Cardiac fibroblast (primary cell): ENCODE results near the gene ANXA3.
"Not testable (repeated sequence)": the region's sequence is repeated elsewhere in the genome, so short reads cannot be mapped to it uniquely, and the experiment has no call there.

ENCODE experiments used
- DNase-seq, 2 donors: peaks; one replicate each; pipeline versions ENCODE4 v3.0.0 to v3.0.0-alpha.2; 2010; ENCODE audit warnings: low read depth in 2 of 2
- H3K4me3 ChIP-seq, 2 donors: replicated peaks in 1 of 2; 1 replicate in 1 of 2; 2 replicates in 1 of 2; pipeline ENCODE4 v1.5.1; 2011; ENCODE audit warnings: low read depth in 2 of 2, low read length in 2 of 2, mild to moderate bottlenecking in 2 of 2, moderate library complexity in 1 of 2
- TF ChIP-seq, protein P1 (sequence below): IDR thresholded peaks from one replicate; pipeline ENCODE4 v1.5.1; 2011; ENCODE audit warnings: low read depth, mild to moderate bottlenecking, low read length, inconsistent platforms

The ANXA3 gene, protein sequence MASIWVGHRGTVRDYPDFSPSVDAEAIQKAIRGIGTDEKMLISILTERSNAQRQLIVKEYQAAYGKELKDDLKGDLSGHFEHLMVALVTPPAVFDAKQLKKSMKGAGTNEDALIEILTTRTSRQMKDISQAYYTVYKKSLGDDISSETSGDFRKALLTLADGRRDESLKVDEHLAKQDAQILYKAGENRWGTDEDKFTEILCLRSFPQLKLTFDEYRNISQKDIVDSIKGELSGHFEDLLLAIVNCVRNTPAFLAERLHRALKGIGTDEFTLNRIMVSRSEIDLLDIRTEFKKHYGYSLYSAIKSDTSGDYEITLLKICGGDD

DNA sequence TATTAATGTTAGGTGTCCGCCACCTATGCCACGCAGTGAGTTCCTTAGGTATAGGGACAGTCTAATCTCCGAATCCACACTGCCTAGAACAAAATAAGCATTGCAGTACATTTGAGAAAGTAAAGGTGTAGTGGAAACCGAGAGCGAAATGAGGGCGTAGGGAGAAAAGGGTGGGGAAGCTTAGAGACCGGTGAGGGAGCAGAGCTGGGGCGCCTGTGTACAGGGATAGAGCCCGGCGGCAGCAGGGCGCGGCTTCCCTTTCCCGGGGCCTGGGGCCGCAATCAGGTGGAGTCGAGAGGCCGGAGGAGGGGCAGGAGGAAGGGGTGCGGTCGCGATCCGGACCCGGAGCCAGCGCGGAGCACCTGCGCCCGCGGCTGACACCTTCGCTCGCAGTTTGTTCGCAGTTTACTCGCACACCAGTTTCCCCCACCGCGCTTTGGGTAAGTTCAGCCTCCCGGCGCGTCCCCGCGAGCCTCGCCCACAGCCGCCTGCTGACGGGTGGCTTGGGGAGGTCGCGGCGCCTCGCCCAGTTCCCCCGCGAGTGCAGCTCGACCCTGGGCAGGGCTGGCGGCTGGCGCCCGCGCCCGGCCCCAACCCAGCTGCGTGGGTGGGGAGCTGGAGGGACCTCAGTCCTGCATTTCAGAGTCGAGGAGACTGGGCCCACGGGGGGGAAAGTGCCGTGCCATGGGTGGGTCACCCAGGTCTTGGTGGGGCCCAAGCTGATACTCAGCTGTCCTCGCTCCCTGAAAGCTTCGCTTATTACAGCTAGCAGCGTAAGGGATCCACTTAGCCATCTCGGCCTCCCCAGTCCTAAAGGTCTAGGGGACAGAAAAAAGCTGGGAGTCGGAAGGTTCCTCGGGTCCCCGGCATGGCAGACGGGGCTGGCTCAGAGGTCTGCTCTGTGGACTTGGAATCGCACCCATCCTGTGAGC is at the start of gene ANXA3:
TSS of gene ANXA3 (plus strand) at position 351 of the 932 bp plus-strand sequence. CDS start 2,704 bp downstream, outside the sequence.
- DNase-seq, result no peak
- TF ChIP-seq, protein P1, sequence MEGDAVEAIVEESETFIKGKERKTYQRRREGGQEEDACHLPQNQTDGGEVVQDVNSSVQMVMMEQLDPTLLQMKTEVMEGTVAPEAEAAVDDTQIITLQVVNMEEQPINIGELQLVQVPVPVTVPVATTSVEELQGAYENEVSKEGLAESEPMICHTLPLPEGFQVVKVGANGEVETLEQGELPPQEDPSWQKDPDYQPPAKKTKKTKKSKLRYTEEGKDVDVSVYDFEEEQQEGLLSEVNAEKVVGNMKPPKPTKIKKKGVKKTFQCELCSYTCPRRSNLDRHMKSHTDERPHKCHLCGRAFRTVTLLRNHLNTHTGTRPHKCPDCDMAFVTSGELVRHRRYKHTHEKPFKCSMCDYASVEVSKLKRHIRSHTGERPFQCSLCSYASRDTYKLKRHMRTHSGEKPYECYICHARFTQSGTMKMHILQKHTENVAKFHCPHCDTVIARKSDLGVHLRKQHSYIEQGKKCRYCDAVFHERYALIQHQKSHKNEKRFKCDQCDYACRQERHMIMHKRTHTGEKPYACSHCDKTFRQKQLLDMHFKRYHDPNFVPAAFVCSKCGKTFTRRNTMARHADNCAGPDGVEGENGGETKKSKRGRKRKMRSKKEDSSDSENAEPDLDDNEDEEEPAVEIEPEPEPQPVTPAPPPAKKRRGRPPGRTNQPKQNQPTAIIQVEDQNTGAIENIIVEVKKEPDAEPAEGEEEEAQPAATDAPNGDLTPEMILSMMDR, result no peak
- peak within 1 kb of the TSS; percentile 47 to 62 for H3K4me3 ChIP-seq

DNA sequence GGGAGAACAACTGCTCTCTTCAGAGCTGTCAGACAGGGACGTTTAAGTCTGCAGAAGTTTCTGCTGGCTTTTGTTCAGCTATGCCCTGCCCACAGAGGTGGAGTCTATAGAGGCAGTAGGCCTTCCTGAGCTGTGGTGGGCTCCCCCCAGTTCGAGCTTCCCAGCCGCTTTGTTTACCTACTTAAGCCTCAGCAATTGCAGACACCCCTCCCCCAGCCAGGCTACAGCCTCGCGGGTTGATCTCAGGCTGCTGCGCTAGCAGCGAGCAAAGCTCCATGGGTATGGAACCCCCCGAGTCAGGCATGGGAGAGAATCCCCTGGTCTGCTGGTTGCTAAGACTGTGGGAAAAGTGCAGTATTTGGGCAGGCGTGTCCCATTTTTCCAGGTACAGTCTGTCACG is 45.3 kb upstream of the ANXA3 start:
- not testable (repeated sequence) for H3K4me3 ChIP-seq

GRCh38 chr4:78509043-78509442 is 42.5 kb upstream of the ANXA3 start:
- H3K4me3 ChIP-seq, result no peak overlapping the region
- DNase-seq, result no peak
- TF ChIP-seq, protein P1, result no peak

More for the DNA sequence above, 45.3 kb upstream of the ANXA3 start:
- DNase-seq, result not testable (repeated sequence)

DNA sequence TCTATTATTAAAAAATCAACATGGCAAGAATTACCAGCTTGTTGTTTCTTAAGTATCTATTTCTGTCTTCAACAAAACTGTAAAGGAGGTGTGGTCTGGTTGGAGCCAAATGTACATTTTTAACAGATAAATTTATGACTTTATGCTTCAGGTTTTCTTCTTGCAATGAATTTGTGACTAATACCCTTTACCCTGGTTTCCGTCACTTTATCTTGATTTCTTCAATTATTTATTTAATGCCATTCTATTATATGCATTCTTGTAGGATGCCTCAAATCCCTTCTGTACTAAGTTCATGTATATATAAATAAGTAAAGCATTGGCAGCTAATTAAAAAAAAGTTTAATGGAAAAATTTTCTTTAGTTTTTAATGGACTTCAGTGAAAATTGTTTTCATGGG is 41.5 kb upstream of the ANXA3 start:
- DNase-seq, result no peak
- H3K4me3 ChIP-seq, result no peak overlapping the region
- TF ChIP-seq, protein P1, result no peak

DNA sequence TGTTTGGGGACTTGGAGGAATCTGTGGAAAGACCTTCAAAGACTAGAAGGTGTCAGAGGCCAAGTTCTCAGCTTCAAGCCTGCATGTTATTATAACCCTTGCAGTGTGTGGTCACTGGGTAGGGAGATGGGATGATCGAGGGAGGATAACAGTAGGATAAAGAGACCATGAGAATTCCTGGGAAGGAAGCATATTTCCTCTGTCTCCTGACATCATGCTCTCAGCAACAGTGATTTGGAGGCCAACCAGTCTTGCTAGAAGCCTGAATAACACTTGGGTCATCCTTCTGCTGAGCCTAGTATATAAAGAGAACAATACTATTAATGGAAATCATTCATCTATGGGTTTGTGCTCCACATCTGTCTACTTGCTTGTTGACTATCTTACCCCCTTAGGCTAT is 40.9 kb upstream of the ANXA3 start:
- H3K4me3 ChIP-seq, result no peak overlapping the region
- DNase-seq, result no peak
- TF ChIP-seq, protein P1, result no peak

DNA sequence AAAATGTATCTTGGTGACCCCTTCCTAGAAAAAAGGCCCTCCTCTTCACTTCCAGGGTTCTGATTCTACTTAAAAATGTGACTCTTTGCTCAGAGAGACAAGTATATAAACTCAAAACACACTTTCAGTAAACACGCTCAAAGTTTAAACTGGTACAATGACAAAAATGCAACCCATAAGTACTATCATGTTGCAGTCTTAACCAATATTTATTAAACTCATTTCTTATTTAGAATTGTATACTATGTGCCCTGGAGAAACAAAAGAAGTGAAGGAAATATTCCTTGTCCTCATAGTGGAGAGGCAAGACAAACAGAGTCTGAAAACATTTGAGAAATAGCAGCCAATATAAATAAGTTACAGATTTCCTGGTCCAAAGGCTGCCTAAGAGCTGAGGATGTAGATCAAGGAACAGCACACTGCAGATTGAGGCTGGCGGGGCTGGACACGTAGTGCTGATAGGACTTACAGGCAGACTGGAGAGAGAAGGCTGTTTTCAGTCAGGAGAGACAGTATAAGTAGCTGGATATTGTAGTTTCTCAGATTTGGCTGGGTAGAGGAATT is 39.1 kb upstream of the ANXA3 start:
- TF ChIP-seq, protein P1, result no peak
- DNase-seq, result peak in 1 of 2 donors; percentile 31
- no peak overlapping the region for H3K4me3 ChIP-seq
